IMR-90 (cell line): ENCODE data around the gene GABBR2. TPM values are rescaled to one million over a fixed set of nuclear protein-coding genes. Genes with fewer than 3 reads are reported as not detected.

Experiments
- ATAC-seq: fragments of 200-7000 bp; cut with Tn5 transposase; 2 replicates; pipeline ENCODE4 v1.9.1; 2020; ENCODE audit warnings: low read depth, mild to moderate bottlenecking, moderate library complexity
- BruUV-seq: library from RNA; stranded (reverse); fragments of 400-500 nt; replicated peaks from 2 replicates; lab custom pipeline; 2021; lab: Mats Ljungman, UMichigan
- CTCF ChIA-PET: fragments of 300-600 bp; formaldehyde crosslinking; extraction: SDS; loops from one replicate; lab custom pipeline; 2021; ENCODE audit warnings: antibody characterized with exemption; lab: Yijun Ruan, JAX
- POLR2A ChIA-PET: fragments of 300-600 bp; sonication (Branson Sonifier 250); formaldehyde crosslinking; loops from one replicate; lab custom pipeline; 2022; ENCODE audit warnings: antibody characterized with exemption; ENCODE audit not compliant: unreplicated experiment; lab: Charles Lee
- DNase-seq: peaks from one replicate; pipeline ENCODE4 v3.0.0; 2013
- H2AFZ ChIP-seq: replicated peaks from 2 replicates; pipeline ENCODE3; 2013; ENCODE audit warnings: low read length, mild to moderate bottlenecking; ENCODE audit not compliant: poor library complexity
- H2AK5ac ChIP-seq: 2 replicates; pipeline ENCODE4 v1.6.1; 2013; ENCODE audit warnings: low read depth, low read length, inconsistent platforms
- H2AK9ac ChIP-seq: replicated peaks from 2 replicates; pipeline ENCODE3; 2013; ENCODE audit warnings: mild to moderate bottlenecking, low read depth, low read length, moderate library complexity; ENCODE audit not compliant: poor library complexity
- H2BK120ac ChIP-seq: 2 replicates; pipeline ENCODE4 v1.6.1; 2013; ENCODE audit warnings: low read depth, low read length, inconsistent platforms
- H2BK15ac ChIP-seq: 3 replicates; pipeline ENCODE4 v1.6.1; 2013; ENCODE audit warnings: low read depth, low read length, inconsistent platforms
- H2BK20ac ChIP-seq: 2 replicates; pipeline ENCODE4 v1.6.1; 2013; ENCODE audit warnings: low read depth, mild to moderate bottlenecking, inconsistent platforms, low read length, moderate library complexity
- H2BK5ac ChIP-seq: 2 replicates; pipeline ENCODE4 v1.6.1; 2013; ENCODE audit warnings: mild to moderate bottlenecking, low read depth, low read length, inconsistent platforms; ENCODE audit not compliant: poor library complexity, severe bottlenecking
- H3K14ac ChIP-seq: replicated peaks from 2 replicates; pipeline ENCODE4 v1.6.1; 2013; ENCODE audit warnings: low read depth, low read length, inconsistent platforms
- H3K18ac ChIP-seq: 2 replicates; pipeline ENCODE4 v1.6.1; 2013; ENCODE audit warnings: low read depth, low read length, control low read depth
- H3K23ac ChIP-seq: 2 replicates; pipeline ENCODE4 v1.6.1; 2013; ENCODE audit warnings: low read depth, low read length, inconsistent platforms
- H3K27ac ChIP-seq: 2 replicates; pipeline ENCODE4 v1.5.1; 2013; ENCODE audit warnings: mild to moderate bottlenecking, control low read depth, low read length; ENCODE audit not compliant: insufficient read depth
- H3K27me3 ChIP-seq: 2 replicates; pipeline ENCODE4 v1.6.1; 2013; ENCODE audit warnings: low read length; ENCODE audit not compliant: control insufficient read depth, insufficient read depth
- H3K36me3 ChIP-seq: 2 replicates; pipeline ENCODE4 v1.6.1; 2013; ENCODE audit warnings: low read length, mixed read lengths; ENCODE audit not compliant: control insufficient read depth, insufficient read depth
- H3K4ac ChIP-seq: 2 replicates; pipeline ENCODE4 v1.6.1; 2013; ENCODE audit warnings: low read depth, low read length, inconsistent platforms
- H3K4me1 ChIP-seq: 2 replicates; pipeline ENCODE4 v1.6.1; 2013; ENCODE audit warnings: low read length, mixed read lengths; ENCODE audit not compliant: control insufficient read depth, insufficient read depth
- H3K4me2 ChIP-seq: 2 replicates; pipeline ENCODE4 v1.6.1; 2013; ENCODE audit warnings: low read depth, mild to moderate bottlenecking, control low read depth, low read length, moderate library complexity
- H3K4me3 ChIP-seq: 2 replicates; pipeline ENCODE4 v1.5.1; 2013; ENCODE audit warnings: low read depth, mild to moderate bottlenecking, control low read depth, low read length, moderate library complexity; ENCODE audit not compliant: insufficient read depth
- H3K56ac ChIP-seq: 2 replicates; pipeline ENCODE4 v1.6.1; 2013; ENCODE audit warnings: low read length, inconsistent platforms; ENCODE audit not compliant: insufficient read depth; ENCODE audit errors: extremely low read depth
- H3K79me1 ChIP-seq, 2 experiments: 2 replicates each; pipeline ENCODE4 v1.6.1; 2013; ENCODE audit warnings: low read length in 2 of 2, inconsistent platforms in 1 of 2, low read depth in 1 of 2
- H3K9ac ChIP-seq: 2 replicates; pipeline ENCODE4 v1.6.1; 2013; ENCODE audit warnings: low read depth, low read length, control low read depth
- H3K9me1 ChIP-seq: 2 replicates; pipeline ENCODE4 v1.6.1; 2013; ENCODE audit warnings: low read length, inconsistent platforms; ENCODE audit not compliant: insufficient read depth
- H3K9me3 ChIP-seq: 2 replicates; pipeline ENCODE4 v1.6.1; 2013; ENCODE audit warnings: low read length; ENCODE audit not compliant: control insufficient read depth, insufficient read depth
- H4K20me1 ChIP-seq: 2 replicates; pipeline ENCODE4 v1.6.1; 2013; ENCODE audit warnings: low read length, inconsistent platforms; ENCODE audit not compliant: insufficient read depth
- H4K5ac ChIP-seq: 2 replicates; pipeline ENCODE4 v1.6.1; 2013; ENCODE audit warnings: mild to moderate bottlenecking, low read depth, low read length, control low read depth
- H4K8ac ChIP-seq, 2 experiments: 2 replicates each; pipeline ENCODE4 v1.6.1; 2013; ENCODE audit warnings: low read depth in 2 of 2, low read length in 2 of 2, control low read depth in 1 of 2, inconsistent platforms in 1 of 2
- H4K91ac ChIP-seq: 2 replicates; pipeline ENCODE4 v1.6.1; 2013; ENCODE audit warnings: low read depth, low read length, inconsistent platforms; ENCODE audit not compliant: insufficient read depth
- CEBPB ChIP-seq: IDR thresholded peaks from 2 replicates; pipeline ENCODE4 v1.6.1; 2012; ENCODE audit warnings: low read depth, low read length, improper control_type of control experiment
- FOS ChIP-seq: fragments of 150-350 bp; IDR thresholded peaks from 2 replicates; pipeline ENCODE4 v1.6.1; 2016; ENCODE audit warnings: low read depth, low read length
- MXI1 ChIP-seq: IDR thresholded peaks from 2 replicates; pipeline ENCODE4 v1.6.1; 2012; ENCODE audit warnings: low read depth, mild to moderate bottlenecking, low read length, moderate library complexity, borderline replicate concordance
- RAD21 ChIP-seq: IDR thresholded peaks from 2 replicates; pipeline ENCODE4 v1.6.1; 2012; ENCODE audit warnings: low read length, improper control_type of control experiment
- RCOR1 ChIP-seq: IDR thresholded peaks from 2 replicates; pipeline ENCODE4 v1.6.1; 2012; ENCODE audit warnings: mild to moderate bottlenecking, low read length, improper control_type of control experiment; ENCODE audit not compliant: insufficient replicate concordance
- SMC3 ChIP-seq: fragments of 150-350 bp; IDR thresholded peaks from 2 replicates; pipeline ENCODE4 v1.6.1; 2016; ENCODE audit warnings: low read depth, mild to moderate bottlenecking, antibody characterized with exemption, low read length, moderate library complexity
- WGBS, 2 experiments: methylation state at CpG; one replicate each; pipeline versions ENCODE4 v1.1.5 to v1.1.7; 2013; ENCODE audit warnings: missing lambda C conversion rate in 2 of 2; ENCODE audit not compliant: insufficient read length in 1 of 2; ENCODE audit errors: extremely low coverage in 2 of 2; 5-methylcytosine and 5-hydroxymethylcytosine counted together
- dilution Hi-C: fragments of 300-500 bp; cut with HindIII; formaldehyde crosslinking; loops from one replicate; pipeline ENCODE4 v1.14.3; 2018; ENCODE audit warnings: low sequenced_read_pairs; ENCODE audit not compliant: unreplicated experiment
- in situ Hi-C: fragments of 300-500 bp; cut with MboI; formaldehyde crosslinking; loops from 3 replicates; pipeline ENCODE4 v1.14.3; 2019; ENCODE audit warnings: low sequenced_read_pairs, inconsistent platforms, mixed read lengths
- intact Hi-C: fragments of 100-400 bp; cut with micrococcal nuclease; formaldehyde crosslinking; loops from 2 replicates; pipeline ENCODE4 v1.10.0; 2022
- polyA plus RNA-seq, 3 experiments: library from polyadenylated mRNA; depleted of rRNA; stranded (reverse); fragments of >200 nt; gene quantifications; 2 replicates each; pipeline ENCODE4 v1.2.3, GENCODE V29; 2012; ENCODE audit warnings: low replicate concordance in 1 of 3
- total RNA-seq: library from RNA; depleted of rRNA; stranded (reverse); fragments of >200 nt; gene quantifications from 2 replicates; pipeline ENCODE4 v1.2.3, GENCODE V29; 2012
- TF ChIP-seq, protein P1 (sequence below): fragments of 150-350 bp; IDR thresholded peaks from 2 replicates; pipeline ENCODE4 v1.6.1; 2017; ENCODE audit warnings: mild to moderate bottlenecking, antibody characterized with exemption, low read length, low read depth
- TF ChIP-seq, protein P2 (sequence below): conservative IDR thresholded peaks from 2 replicates; pipeline ENCODE4 v1.5.1; 2012; ENCODE audit warnings: mild to moderate bottlenecking, low read depth, low read length, improper control_type of control experiment

GABBR2 gene
- total and polyA plus RNA-seq, 2 of the 4 experiments (the other 2 are of a cell fraction), result 14.2 to 20.3 TPM

DNA sequence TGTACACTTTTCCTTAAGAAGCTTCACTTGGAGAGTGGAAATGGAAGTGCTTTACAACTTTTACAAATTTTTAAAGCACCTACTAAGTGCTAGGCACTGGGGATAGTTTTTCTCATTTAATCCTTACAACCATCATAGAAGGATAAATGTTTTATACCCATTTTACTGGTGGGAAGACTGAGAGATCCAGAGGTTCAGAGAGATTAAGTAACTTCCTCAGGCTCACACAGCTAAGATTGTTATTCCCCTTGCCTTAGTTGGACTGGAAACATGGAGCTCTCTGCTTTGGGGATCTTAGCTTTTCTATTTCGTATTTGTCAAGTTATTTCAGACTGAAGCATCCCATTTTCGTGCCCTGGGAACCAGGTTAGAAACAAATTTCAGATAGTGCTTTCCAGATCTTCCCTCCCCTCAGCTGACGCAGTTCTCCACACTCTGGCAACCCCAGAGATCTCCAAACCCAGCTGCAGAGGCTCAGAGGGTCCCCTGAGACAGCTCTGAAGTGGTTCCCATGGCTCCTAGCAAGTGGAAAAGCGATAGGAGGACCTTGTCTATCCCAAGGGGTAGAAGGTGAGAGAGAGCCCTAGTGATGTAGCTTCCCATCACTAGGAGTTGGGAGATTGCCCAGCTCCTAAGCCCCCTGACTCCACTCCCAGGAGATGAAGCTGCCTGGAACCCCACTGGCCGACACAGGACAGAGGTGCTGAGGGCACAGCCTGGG lies 16.2 kb upstream of the GABBR2 start:
- H4K5ac ChIP-seq, result no peak overlapping the region
- H3K79me1 ChIP-seq, result no peaks in the 10 kb centered on the region
- intact Hi-C loops, result no loop called here
- ChIA-PET POLR2A (no interaction called here), CTCF (interaction anchor here (1.5 to 3.2 kb wide), 2 partner anchors 12 to 50 kb away, joined by 4 to 10 read pairs; no protein-coding TSS in a partner anchor)
- H3K36me3 ChIP-seq, result no peaks in the 10 kb centered on the region
- H3K9me3 ChIP-seq, result peaks cover 4% of the 10 kb centered on the region; the same call in 1 of the 2 replicates
- H3K4ac ChIP-seq, result no peak overlapping the region
- H3K9me1 ChIP-seq, result peaks cover 3% of the 10 kb centered on the region; the same call in 1 of the 2 replicates
- dilution Hi-C loops, result no loop called here
- DNase-seq (no peak), ATAC-seq (no peak)
- H4K8ac ChIP-seq, result no peak overlapping the region
- H3K27me3 ChIP-seq, result peaks cover 13% of the 10 kb centered on the region
- H2AK5ac ChIP-seq, result no peak overlapping the region
- H3K27ac ChIP-seq, result no peak overlapping the region
- H3K4me1 ChIP-seq, result peaks cover 7% of the 10 kb centered on the region; the same call in 1 of the 2 replicates
- TF ChIP-seq, protein P1, sequence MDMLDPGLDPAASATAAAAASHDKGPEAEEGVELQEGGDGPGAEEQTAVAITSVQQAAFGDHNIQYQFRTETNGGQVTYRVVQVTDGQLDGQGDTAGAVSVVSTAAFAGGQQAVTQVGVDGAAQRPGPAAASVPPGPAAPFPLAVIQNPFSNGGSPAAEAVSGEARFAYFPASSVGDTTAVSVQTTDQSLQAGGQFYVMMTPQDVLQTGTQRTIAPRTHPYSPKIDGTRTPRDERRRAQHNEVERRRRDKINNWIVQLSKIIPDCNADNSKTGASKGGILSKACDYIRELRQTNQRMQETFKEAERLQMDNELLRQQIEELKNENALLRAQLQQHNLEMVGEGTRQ, result no peak
- no peak for TF ChIP-seq SMC3
- TF ChIP-seq MXI1, result no peak
- TF ChIP-seq RCOR1, result no peak
- TF ChIP-seq, protein P2, sequence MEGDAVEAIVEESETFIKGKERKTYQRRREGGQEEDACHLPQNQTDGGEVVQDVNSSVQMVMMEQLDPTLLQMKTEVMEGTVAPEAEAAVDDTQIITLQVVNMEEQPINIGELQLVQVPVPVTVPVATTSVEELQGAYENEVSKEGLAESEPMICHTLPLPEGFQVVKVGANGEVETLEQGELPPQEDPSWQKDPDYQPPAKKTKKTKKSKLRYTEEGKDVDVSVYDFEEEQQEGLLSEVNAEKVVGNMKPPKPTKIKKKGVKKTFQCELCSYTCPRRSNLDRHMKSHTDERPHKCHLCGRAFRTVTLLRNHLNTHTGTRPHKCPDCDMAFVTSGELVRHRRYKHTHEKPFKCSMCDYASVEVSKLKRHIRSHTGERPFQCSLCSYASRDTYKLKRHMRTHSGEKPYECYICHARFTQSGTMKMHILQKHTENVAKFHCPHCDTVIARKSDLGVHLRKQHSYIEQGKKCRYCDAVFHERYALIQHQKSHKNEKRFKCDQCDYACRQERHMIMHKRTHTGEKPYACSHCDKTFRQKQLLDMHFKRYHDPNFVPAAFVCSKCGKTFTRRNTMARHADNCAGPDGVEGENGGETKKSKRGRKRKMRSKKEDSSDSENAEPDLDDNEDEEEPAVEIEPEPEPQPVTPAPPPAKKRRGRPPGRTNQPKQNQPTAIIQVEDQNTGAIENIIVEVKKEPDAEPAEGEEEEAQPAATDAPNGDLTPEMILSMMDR, result no peak
- no peak for TF ChIP-seq FOS
- no peak for TF ChIP-seq CEBPB
- TF ChIP-seq RAD21, result no peak
- H3K56ac ChIP-seq, result no peak overlapping the region
- no peak overlapping the region for H3K4me2 ChIP-seq
- no peak overlapping the region for H2AK9ac ChIP-seq
- H2BK15ac ChIP-seq, result no peak overlapping the region
- H3K14ac ChIP-seq, result no peak overlapping the region
- H3K23ac ChIP-seq, result no peak overlapping the region
- H2BK5ac ChIP-seq, result no peak overlapping the region
- no peak overlapping the region for H3K9ac ChIP-seq
- no peak overlapping the region for H2BK120ac ChIP-seq
- no TSS peak for BruUV-seq
- H2AFZ ChIP-seq, result no peak overlapping the region
- no peak overlapping the region for H3K18ac ChIP-seq
- H4K91ac ChIP-seq, result no peak overlapping the region
- H2BK20ac ChIP-seq, result no peak overlapping the region
- in situ Hi-C loops, result no loop called here
- H4K20me1 ChIP-seq, result no peaks in the 10 kb centered on the region; the same call in none of the 2 replicates
- no CpG with 5 or more reads among the region's 5 CpGs for WGBS, 2 experiments
- no peak overlapping the region for H3K4me3 ChIP-seq
